NB4 (cell line): ENCODE data around the gene PRDX2.

Experiments used
- CTCF ChIP-seq: IDR thresholded peaks from one replicate; pipeline ENCODE4 v1.5.1; 2012; ENCODE audit warnings: low read depth, low read length
- MAX ChIP-seq: IDR thresholded peaks from 2 replicates; pipeline ENCODE4 v1.6.1; 2011; ENCODE audit warnings: low read depth, low read length

- no peak for TF ChIP-seq MAX
- TF ChIP-seq CTCF = no peak
These were observed 38.8 kb upstream of the PRDX2 start for GRCh38 chr19:12840091-12841079.
